ENCODE data around the gene ZNF555.

GRCh38 chr19:2815923-2816322 lies 25.4 kb upstream of the ZNF555 start:
- TF ChIP-seq, protein P1, sequence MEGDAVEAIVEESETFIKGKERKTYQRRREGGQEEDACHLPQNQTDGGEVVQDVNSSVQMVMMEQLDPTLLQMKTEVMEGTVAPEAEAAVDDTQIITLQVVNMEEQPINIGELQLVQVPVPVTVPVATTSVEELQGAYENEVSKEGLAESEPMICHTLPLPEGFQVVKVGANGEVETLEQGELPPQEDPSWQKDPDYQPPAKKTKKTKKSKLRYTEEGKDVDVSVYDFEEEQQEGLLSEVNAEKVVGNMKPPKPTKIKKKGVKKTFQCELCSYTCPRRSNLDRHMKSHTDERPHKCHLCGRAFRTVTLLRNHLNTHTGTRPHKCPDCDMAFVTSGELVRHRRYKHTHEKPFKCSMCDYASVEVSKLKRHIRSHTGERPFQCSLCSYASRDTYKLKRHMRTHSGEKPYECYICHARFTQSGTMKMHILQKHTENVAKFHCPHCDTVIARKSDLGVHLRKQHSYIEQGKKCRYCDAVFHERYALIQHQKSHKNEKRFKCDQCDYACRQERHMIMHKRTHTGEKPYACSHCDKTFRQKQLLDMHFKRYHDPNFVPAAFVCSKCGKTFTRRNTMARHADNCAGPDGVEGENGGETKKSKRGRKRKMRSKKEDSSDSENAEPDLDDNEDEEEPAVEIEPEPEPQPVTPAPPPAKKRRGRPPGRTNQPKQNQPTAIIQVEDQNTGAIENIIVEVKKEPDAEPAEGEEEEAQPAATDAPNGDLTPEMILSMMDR (IDR thresholded peaks at IDR 0.05), result no peak
- TF ChIP-seq POLR2A (IDR thresholded peaks at IDR 0.05), result no peak

All from sigmoid colon (tissue), 3 donors.